HepG2 (cell line): ENCODE measurements around the gene FTL. TPM values are rescaled to one million over a fixed set of nuclear protein-coding genes. Genes with fewer than 3 reads are reported as not detected.

Source experiments
- NFATC3 ChIP-seq: sonication (generic); formaldehyde crosslinking; IDR thresholded peaks from 2 replicates; pipeline ENCODE4 v1.5.1; 2020; ENCODE audit warnings: mild to moderate bottlenecking, missing genetic modification reagents
- POLR2G ChIP-seq: fragments of 200-400 bp; formaldehyde crosslinking; IDR thresholded peaks from 2 replicates; pipeline ENCODE4 v1.6.1; 2018; ENCODE audit warnings: mild to moderate bottlenecking, low read depth, low read length, moderate library complexity
- TOPORS ChIP-seq: sonication (generic); formaldehyde crosslinking; IDR thresholded peaks from 2 replicates; pipeline ENCODE4 v1.8.0; 2023; ENCODE audit warnings: mild to moderate bottlenecking, missing genetic modification reagents
- ZBTB10 ChIP-seq: sonication (generic); formaldehyde crosslinking; IDR thresholded peaks from 2 replicates; pipeline ENCODE4 v1.4.0; 2020; ENCODE audit warnings: missing genetic modification reagents, borderline replicate concordance
- ZBTB43 ChIP-seq: sonication (generic); formaldehyde crosslinking; conservative IDR thresholded peaks from 2 replicates; pipeline ENCODE4 v1.4.0; 2020; ENCODE audit warnings: missing genetic modification reagents
- ZNF143 ChIP-seq: sonication (generic); formaldehyde crosslinking; IDR thresholded peaks from 2 replicates; pipeline ENCODE4 v1.4.0; 2020; ENCODE audit warnings: missing genetic modification reagents
- ZNF225 ChIP-seq: sonication (generic); formaldehyde crosslinking; IDR thresholded peaks from 2 replicates; pipeline ENCODE4 v1.4.0; 2020; ENCODE audit warnings: mild to moderate bottlenecking, missing genetic modification reagents
- ZNF782 ChIP-seq: sonication (generic); formaldehyde crosslinking; IDR thresholded peaks from 2 replicates; pipeline ENCODE4 v1.4.0; 2020; ENCODE audit warnings: missing genetic modification reagents, mild to moderate bottlenecking, borderline replicate concordance
- ZNF878 ChIP-seq: sonication (generic); formaldehyde crosslinking; IDR thresholded peaks from 2 replicates; pipeline ENCODE4 v1.8.1; 2023; ENCODE audit warnings: mild to moderate bottlenecking, missing genetic modification reagents, moderate library complexity
- ZNF891 ChIP-seq: sonication (generic); formaldehyde crosslinking; IDR thresholded peaks from 2 replicates; pipeline ENCODE4 v1.5.0; 2020; ENCODE audit warnings: mild to moderate bottlenecking, missing genetic modification reagents
- polyA plus RNA-seq, 8 experiments: library from polyadenylated mRNA; depleted of rRNA in 3 of 8; stranded (reverse) in 7 of 8; unstranded in 1 of 8; fragments of >200 nt; fragmentation: Illumina TruSeq in 4 of 8; extraction: Trizol in 4 of 8; gene quantifications; 2 replicates each; pipeline versions ENCODE4 v1.2.1 to v1.2.3, GENCODE V29; 2011 to 2016; ENCODE audit warnings: low read depth in 4 of 8, missing spikeins in 1 of 8, mixed read lengths in 1 of 8; ENCODE audit not compliant: insufficient read depth in 1 of 8
- total RNA-seq, 5 experiments: library from RNA; depleted of rRNA; stranded (reverse); fragments of >200 nt; fragmentation: Illumina TruSeq; extraction: Trizol; gene quantifications; 2 replicates each; pipeline ENCODE4 v1.2.3, GENCODE V29; 2016; ENCODE audit warnings: low read depth in 1 of 5
- TF ChIP-seq, protein P1 (sequence below): sonication (generic); formaldehyde crosslinking; IDR thresholded peaks from 2 replicates; pipeline ENCODE4 v1.4.0; 2020; ENCODE audit warnings: low read depth, mild to moderate bottlenecking, missing genetic modification reagents
- TF ChIP-seq, protein P2 (sequence below): sonication (generic); formaldehyde crosslinking; IDR thresholded peaks from 2 replicates; pipeline ENCODE4 v1.5.1; 2020; ENCODE audit warnings: mild to moderate bottlenecking, missing genetic modification reagents, borderline replicate concordance
- TF ChIP-seq, protein P3 (sequence below): sonication (generic); formaldehyde crosslinking; IDR thresholded peaks from 2 replicates; pipeline ENCODE4 v1.9.0; 2021; ENCODE audit warnings: missing genetic modification reagents, borderline replicate concordance
- TF ChIP-seq, protein P4 (sequence below): sonication (generic); formaldehyde crosslinking; IDR thresholded peaks from 2 replicates; pipeline ENCODE4 v1.8.1; 2023; ENCODE audit warnings: missing genetic modification reagents, inconsistent platforms, borderline replicate concordance
- TF ChIP-seq, protein P5 (sequence below): sonication (generic); formaldehyde crosslinking; IDR thresholded peaks from 2 replicates; pipeline ENCODE4 v1.4.0; 2020; ENCODE audit warnings: missing genetic modification reagents

Gene FTL
- total and polyA plus RNA-seq, 2 of the 13 experiments (the other 11 are each of a cell fraction or from before 2014, with no cell fraction given), result 2,721 to 8,800 TPM

DNA sequence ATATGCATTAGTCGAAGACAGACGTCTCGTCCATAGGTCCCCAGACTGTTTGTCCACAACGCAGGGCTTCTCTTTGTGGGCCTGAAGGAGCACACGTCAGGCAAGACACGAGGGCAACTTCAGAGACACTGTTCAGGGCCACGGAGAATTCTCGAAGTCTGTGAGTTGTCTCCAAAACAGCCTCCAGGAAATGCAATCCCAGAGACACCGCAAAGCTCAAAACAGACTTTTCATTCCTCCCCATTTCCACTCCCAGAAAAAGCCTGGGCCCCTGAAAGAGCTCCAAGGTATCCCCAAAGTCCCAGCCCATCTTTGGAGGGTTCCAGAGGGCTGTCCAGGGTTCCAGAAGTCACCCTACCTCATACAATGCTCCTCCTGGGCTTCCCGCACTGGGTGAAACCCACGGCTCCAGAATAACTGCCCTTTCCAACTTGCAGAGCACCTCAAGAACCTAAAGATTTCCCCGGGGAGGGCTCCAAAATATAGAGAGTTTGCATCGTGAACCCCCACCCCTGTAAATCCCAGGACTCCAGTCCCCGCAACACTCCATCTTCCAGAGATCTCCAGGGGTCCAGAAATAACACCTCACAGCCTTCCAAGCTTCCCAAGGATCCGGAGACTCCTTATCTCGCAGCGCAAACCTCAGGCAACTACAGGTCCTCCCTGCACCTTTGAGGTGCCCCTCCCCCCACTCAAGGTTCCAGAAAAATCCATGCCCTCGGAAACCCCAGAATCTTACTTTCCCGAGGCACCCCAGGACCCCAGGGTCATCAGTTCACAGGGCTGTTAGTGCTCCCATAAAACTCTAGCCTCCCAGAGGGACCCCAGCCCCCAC lies 687 bp upstream of the FTL start (continued):
- peak; percentile 80; the same call in 1 of the 2 replicates for TF ChIP-seq ZBTB10 (CRISPR knock-in tag)
- no peak for TF ChIP-seq TOPORS (CRISPR knock-in tag)
- TF ChIP-seq ZNF878 (CRISPR knock-in tag), result 0 out of 2 replicates have a peak, but pooled peaks have one; percentile 1
- TF ChIP-seq ZBTB43, result no peak
- TF ChIP-seq, protein P1, sequence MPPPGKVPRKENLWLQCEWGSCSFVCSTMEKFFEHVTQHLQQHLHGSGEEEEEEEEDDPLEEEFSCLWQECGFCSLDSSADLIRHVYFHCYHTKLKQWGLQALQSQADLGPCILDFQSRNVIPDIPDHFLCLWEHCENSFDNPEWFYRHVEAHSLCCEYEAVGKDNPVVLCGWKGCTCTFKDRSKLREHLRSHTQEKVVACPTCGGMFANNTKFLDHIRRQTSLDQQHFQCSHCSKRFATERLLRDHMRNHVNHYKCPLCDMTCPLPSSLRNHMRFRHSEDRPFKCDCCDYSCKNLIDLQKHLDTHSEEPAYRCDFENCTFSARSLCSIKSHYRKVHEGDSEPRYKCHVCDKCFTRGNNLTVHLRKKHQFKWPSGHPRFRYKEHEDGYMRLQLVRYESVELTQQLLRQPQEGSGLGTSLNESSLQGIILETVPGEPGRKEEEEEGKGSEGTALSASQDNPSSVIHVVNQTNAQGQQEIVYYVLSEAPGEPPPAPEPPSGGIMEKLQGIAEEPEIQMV (CRISPR knock-in tag), result 0 out of 2 replicates have a peak, but pooled peaks have one; percentile 19
- 0 out of 2 replicates have a peak, but pooled peaks have one; percentile 27 for TF ChIP-seq ZNF891 (CRISPR knock-in tag)
- peak; percentile 30; the same call in 1 of the 2 replicates for TF ChIP-seq ZNF225 (CRISPR knock-in tag)
- TF ChIP-seq NFATC3, result 0 out of 2 replicates have a peak, but pooled peaks have one; percentile 28
- TF ChIP-seq, protein P2, sequence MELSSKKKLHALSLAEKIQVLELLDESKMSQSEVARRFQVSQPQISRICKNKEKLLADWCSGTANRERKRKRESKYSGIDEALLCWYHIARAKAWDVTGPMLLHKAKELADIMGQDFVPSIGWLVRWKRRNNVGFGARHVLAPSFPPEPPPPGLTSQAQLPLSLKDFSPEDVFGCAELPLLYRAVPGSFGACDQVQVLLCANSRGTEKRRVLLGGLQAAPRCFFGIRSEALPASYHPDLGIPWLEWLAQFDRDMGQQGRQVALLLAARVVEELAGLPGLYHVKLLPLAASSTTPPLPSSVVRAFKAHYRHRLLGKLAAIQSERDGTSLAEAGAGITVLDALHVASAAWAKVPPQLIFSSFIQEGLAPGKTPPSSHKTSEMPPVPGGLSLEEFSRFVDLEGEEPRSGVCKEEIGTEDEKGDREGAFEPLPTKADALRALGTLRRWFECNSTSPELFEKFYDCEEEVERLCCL (CRISPR knock-in tag), result no peak
- TF ChIP-seq, protein P3, sequence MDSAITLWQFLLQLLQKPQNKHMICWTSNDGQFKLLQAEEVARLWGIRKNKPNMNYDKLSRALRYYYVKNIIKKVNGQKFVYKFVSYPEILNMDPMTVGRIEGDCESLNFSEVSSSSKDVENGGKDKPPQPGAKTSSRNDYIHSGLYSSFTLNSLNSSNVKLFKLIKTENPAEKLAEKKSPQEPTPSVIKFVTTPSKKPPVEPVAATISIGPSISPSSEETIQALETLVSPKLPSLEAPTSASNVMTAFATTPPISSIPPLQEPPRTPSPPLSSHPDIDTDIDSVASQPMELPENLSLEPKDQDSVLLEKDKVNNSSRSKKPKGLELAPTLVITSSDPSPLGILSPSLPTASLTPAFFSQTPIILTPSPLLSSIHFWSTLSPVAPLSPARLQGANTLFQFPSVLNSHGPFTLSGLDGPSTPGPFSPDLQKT, result no peak
- TF ChIP-seq, protein P4, sequence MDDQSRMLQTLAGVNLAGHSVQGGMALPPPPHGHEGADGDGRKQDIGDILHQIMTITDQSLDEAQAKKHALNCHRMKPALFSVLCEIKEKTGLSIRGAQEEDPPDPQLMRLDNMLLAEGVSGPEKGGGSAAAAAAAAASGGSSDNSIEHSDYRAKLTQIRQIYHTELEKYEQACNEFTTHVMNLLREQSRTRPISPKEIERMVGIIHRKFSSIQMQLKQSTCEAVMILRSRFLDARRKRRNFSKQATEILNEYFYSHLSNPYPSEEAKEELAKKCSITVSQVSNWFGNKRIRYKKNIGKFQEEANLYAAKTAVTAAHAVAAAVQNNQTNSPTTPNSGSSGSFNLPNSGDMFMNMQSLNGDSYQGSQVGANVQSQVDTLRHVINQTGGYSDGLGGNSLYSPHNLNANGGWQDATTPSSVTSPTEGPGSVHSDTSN (CRISPR knock-in tag), result no peak
- TF ChIP-seq ZNF143, result peak; percentile 26; the same call in 1 of the 2 replicates
- TF ChIP-seq, protein P5, sequence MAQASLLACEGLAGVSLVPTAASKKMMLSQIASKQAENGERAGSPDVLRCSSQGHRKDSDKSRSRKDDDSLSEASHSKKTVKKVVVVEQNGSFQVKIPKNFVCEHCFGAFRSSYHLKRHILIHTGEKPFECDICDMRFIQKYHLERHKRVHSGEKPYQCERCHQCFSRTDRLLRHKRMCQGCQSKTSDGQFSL, result peak; percentile 33; the same call in 1 of the 2 replicates
- peak; percentile 57 for TF ChIP-seq POLR2G
- TF ChIP-seq ZNF782 (CRISPR knock-in tag), result 0 out of 2 replicates have a peak, but pooled peaks have one; percentile 3
